NOMO-1 treated with DMSO at 0.1 percent for 48 hours (cell line): ENCODE data around the gene ABCF2.
A peak's percentile ranks its signal among the peaks of the same experiment; 100 is the strongest.

Experiments used
- DNase-seq: peaks from one replicate; lab custom pipeline; 2025; ENCODE audit not compliant: unreplicated experiment; lab: John Stamatoyannopoulos, UW

Gene ABCF2

GRCh38 chr7:151226875-151227782 lies at the start of gene ABCF2:
TSS of gene ABCF2 (minus strand) at chr7:151227205. CDS start at chr7:151226458, 747 bp downstream.
- peak; percentile 74 for DNase-seq

- DNase-seq: no peak
Observed at GRCh38 chr7:151275813-151276577, 49.0 kb upstream of the ABCF2 start.

- DNase-seq: no peak
Observed at GRCh38 chr7:151274936-151275812, 48.2 kb upstream of the ABCF2 start.

- no peak for DNase-seq
Observed at GRCh38 chr7:151274396-151274795, 47.4 kb upstream of the ABCF2 start.

GRCh38 chr7:151273651-151274390 lies 46.8 kb upstream of the ABCF2 start:
- DNase-seq: no peak

GRCh38 chr7:151272877-151273276 lies 45.9 kb upstream of the ABCF2 start:
- DNase-seq: no peak

- no peak for DNase-seq
Observed at GRCh38 chr7:151272405-151272804, 45.4 kb upstream of the ABCF2 start.

- DNase-seq: peak; percentile 82
Observed at GRCh38 chr7:151271699-151272355, 44.8 kb upstream of the ABCF2 start.

- no peak for DNase-seq
Observed at GRCh38 chr7:151269511-151269910, 42.5 kb upstream of the ABCF2 start.

- DNase-seq: no peak
Observed at GRCh38 chr7:151265351-151265931, 38.4 kb upstream of the ABCF2 start.

GRCh38 chr7:151264615-151265014 lies 37.6 kb upstream of the ABCF2 start:
- no peak for DNase-seq

GRCh38 chr7:151261529-151261928 lies 34.5 kb upstream of the ABCF2 start:
- DNase-seq: no peak

- no peak for DNase-seq
Observed at GRCh38 chr7:151260883-151261282, 33.9 kb upstream of the ABCF2 start.

- DNase-seq: no peak
Observed at GRCh38 chr7:151260471-151260870, 33.5 kb upstream of the ABCF2 start.

GRCh38 chr7:151257990-151258389 lies 31.0 kb upstream of the ABCF2 start:
- no peak for DNase-seq

GRCh38 chr7:151256410-151257045 lies 29.5 kb upstream of the ABCF2 start:
- DNase-seq: no peak

- no peak for DNase-seq
Observed at GRCh38 chr7:151255390-151255789, 28.4 kb upstream of the ABCF2 start.

- no peak for DNase-seq
Observed at GRCh38 chr7:151254851-151255250, 27.8 kb upstream of the ABCF2 start.

GRCh38 chr7:151254316-151254715 lies 27.3 kb upstream of the ABCF2 start:
- no peak for DNase-seq
